ENCODE data around the gene MICALL2. TPM values are rescaled to one million over a fixed set of nuclear protein-coding genes. Genes with fewer than 3 reads are reported as not detected.

The MICALL2 gene
- total RNA-seq, 2 donors from 2014 or later = 62.8 to 117 TPM

DNA sequence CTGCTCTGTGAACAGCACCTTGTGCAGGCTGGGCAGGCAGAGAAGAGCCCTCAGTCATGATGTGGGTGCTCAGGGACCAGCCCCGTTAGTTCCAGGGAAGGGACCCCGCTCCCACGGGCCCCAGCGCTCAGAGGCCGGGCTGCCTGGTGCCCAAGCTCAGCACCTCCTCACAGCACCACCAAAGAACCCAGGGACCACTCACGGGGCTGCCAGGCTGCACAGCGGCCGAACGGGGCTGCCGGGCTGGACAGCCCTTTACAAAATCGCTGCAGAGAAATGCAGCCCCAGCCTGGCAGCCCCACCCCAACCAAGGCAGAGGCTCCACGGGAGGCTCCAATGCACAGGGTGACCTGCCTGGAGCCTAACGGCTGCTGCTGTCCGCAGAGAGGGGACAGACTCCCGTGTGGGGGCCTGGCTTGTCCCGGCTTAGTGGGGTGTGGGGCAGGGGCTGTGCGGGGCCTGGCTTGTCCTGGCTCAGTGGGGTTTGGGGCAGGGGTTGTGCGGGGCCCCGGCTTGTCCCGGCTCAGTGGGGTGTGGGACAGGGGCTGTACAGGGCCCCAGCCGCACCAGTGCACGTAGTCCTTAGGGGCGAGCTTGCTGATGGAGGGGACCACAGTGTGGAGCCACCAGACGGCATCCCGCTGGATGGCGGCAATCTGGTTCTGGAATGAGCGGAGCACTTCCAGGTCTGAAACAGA lies 35.7 kb upstream of the MICALL2 start:
- no peak for DNase-seq

DNA sequence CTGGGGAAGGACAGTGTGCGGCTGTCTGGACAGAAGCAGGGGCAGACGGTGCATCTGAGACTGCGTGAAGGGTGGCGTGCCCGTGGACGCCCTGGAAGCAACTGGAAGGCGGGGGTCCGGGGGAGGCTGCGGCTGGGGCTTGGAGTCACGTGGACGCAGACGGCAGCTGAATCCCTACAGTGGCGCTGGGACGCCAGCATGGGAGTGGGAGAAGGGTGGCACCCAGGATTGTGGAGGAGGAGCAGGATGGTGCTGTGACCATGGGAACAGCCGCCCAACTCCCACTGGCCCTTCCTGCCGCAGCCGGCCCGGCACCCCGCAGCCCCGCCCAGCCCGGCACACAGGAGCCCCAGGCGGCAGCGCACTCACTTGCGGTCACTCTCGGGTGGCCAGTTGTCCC lies 35.2 kb upstream of the MICALL2 start:
- H3K27ac ChIP-seq = no peak overlapping the region
- peaks cover 13% of the 10 kb centered on the region for H3K36me3 ChIP-seq
- no peak overlapping the region for H3K9ac ChIP-seq (ENCODE audit: low read depth in 2 of 2, low read length in 2 of 2)
- intact Hi-C loops (cut with DNase I) = no loop called here
- no peaks in the 10 kb centered on the region for H3K4me1 ChIP-seq
- DNase-seq = no peak
- TF ChIP-seq, protein P1, sequence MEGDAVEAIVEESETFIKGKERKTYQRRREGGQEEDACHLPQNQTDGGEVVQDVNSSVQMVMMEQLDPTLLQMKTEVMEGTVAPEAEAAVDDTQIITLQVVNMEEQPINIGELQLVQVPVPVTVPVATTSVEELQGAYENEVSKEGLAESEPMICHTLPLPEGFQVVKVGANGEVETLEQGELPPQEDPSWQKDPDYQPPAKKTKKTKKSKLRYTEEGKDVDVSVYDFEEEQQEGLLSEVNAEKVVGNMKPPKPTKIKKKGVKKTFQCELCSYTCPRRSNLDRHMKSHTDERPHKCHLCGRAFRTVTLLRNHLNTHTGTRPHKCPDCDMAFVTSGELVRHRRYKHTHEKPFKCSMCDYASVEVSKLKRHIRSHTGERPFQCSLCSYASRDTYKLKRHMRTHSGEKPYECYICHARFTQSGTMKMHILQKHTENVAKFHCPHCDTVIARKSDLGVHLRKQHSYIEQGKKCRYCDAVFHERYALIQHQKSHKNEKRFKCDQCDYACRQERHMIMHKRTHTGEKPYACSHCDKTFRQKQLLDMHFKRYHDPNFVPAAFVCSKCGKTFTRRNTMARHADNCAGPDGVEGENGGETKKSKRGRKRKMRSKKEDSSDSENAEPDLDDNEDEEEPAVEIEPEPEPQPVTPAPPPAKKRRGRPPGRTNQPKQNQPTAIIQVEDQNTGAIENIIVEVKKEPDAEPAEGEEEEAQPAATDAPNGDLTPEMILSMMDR (IDR thresholded peaks at IDR 0.05) = no peak
- H3K4me3 ChIP-seq = no peak overlapping the region
- H3K27me3 ChIP-seq = no peaks in the 10 kb centered on the region
- H3K9me3 ChIP-seq = no peaks in the 10 kb centered on the region

More for the DNA sequence above, 35.7 kb upstream of the MICALL2 start:
- Histone ChIP-seq H3K27ac (no peak overlapping the region), H3K9ac (ENCODE audit: low read depth in 2 of 2, low read length in 2 of 2) (no peak overlapping the region), H3K36me3 (peaks cover 9% of the 10 kb centered on the region), H3K27me3 (no peaks in the 10 kb centered on the region), H3K4me1 (no peaks in the 10 kb centered on the region), H3K4me3 (no peak overlapping the region), H3K9me3 (no peaks in the 10 kb centered on the region)
- TF ChIP-seq, protein P1 (IDR thresholded peaks at IDR 0.05) = no peak
- intact Hi-C loops (cut with DNase I) = no loop called here

- intact Hi-C loops (cut with DNase I) = no loop called here
- no peak overlapping the region for H3K4me3 ChIP-seq
- TF ChIP-seq, protein P1 (IDR thresholded peaks at IDR 0.05) = no peak
- no peaks in the 10 kb centered on the region for H3K27me3 ChIP-seq
- H3K4me1 ChIP-seq = no peaks in the 10 kb centered on the region
- DNase-seq = no peak
- no peaks in the 10 kb centered on the region for H3K9me3 ChIP-seq
- peaks cover 20% of the 10 kb centered on the region for H3K36me3 ChIP-seq
- H3K9ac ChIP-seq (ENCODE audit: low read depth in 2 of 2, low read length in 2 of 2) = no peak overlapping the region
- H3K27ac ChIP-seq = no peak overlapping the region
Observed at GRCh38 chr7:1493571-1493970, 34.3 kb upstream of the MICALL2 start.

DNA sequence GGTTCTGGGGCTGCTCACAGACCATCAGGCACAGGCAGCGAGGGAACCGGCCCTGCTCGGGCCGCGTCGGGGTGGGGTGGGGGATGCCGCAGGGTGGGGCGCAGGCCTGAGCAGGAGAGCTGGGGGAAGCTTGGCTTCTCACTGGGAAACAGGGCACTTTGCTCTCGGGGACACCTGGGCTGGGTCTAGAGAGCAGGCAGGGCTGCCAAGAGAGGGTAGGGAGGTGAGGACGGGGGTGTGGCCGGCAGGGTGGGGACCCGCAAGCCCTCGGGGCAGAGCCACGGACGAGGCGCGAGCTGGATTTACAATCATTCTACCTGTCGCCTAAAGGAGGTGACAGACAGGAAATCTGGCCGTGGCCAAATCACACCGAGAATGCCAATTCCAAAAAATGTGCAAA lies 33.9 kb upstream of the MICALL2 start:
- peaks cover 21% of the 10 kb centered on the region for H3K36me3 ChIP-seq
- intact Hi-C loops (cut with DNase I) = no loop called here
- H3K4me3 ChIP-seq = no peak overlapping the region
- H3K27ac ChIP-seq = no peak overlapping the region
- no peak for DNase-seq
- no peaks in the 10 kb centered on the region for H3K9me3 ChIP-seq
- H3K27me3 ChIP-seq = no peaks in the 10 kb centered on the region
- H3K4me1 ChIP-seq = no peaks in the 10 kb centered on the region
- TF ChIP-seq, protein P1 (IDR thresholded peaks at IDR 0.05) = no peak
- H3K9ac ChIP-seq (ENCODE audit: low read depth in 2 of 2, low read length in 2 of 2) = no peak overlapping the region

DNA sequence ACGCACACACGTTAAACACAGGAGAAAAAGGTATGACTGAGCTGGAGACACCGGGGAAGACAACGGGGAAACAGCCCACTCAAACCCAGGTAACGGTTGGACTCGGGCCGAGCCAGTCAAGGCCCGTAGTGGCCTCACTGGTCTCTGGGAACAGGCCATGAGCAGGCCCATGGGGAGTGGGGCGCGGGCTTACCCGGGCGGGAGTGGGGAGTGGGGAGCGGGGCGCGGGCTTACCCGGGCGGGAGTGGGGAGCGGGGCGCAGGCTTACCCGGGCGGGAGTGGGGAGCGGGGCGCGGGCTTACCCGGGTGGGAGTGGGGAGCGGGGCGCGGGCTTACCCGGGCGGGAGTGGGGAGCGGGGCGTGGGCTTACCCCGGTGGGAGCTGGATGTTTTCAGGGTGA lies 33.4 kb upstream of the MICALL2 start:
- DNase-seq = no peak
- no peaks in the 10 kb centered on the region for H3K9me3 ChIP-seq
- intact Hi-C loops (cut with DNase I) = no loop called here
- no peak overlapping the region for H3K9ac ChIP-seq (ENCODE audit: low read depth in 2 of 2, low read length in 2 of 2)
- H3K27ac ChIP-seq = no peak overlapping the region
- peaks cover 21% of the 10 kb centered on the region for H3K36me3 ChIP-seq
- H3K27me3 ChIP-seq = no peaks in the 10 kb centered on the region
- H3K4me1 ChIP-seq = no peaks in the 10 kb centered on the region
- TF ChIP-seq, protein P1 (IDR thresholded peaks at IDR 0.05) = no peak
- no peak overlapping the region for H3K4me3 ChIP-seq

Data from colonic mucosa (tissue), 4 donors.